ENCODE measurements around the gene CCL21.

GRCh38 chr9:34663303-34663605 is 46.7 kb downstream of the CCL21 start:
- TF ChIP-seq EZH2 (IDR thresholded peaks at IDR 0.05; ENCODE audit: borderline replicate concordance, low read length) = no peak
- TF ChIP-seq, protein P1, sequence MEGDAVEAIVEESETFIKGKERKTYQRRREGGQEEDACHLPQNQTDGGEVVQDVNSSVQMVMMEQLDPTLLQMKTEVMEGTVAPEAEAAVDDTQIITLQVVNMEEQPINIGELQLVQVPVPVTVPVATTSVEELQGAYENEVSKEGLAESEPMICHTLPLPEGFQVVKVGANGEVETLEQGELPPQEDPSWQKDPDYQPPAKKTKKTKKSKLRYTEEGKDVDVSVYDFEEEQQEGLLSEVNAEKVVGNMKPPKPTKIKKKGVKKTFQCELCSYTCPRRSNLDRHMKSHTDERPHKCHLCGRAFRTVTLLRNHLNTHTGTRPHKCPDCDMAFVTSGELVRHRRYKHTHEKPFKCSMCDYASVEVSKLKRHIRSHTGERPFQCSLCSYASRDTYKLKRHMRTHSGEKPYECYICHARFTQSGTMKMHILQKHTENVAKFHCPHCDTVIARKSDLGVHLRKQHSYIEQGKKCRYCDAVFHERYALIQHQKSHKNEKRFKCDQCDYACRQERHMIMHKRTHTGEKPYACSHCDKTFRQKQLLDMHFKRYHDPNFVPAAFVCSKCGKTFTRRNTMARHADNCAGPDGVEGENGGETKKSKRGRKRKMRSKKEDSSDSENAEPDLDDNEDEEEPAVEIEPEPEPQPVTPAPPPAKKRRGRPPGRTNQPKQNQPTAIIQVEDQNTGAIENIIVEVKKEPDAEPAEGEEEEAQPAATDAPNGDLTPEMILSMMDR (IDR thresholded peaks at IDR 0.05; ENCODE audit: low read length) = no peak

All from OCI-LY1 (cell line).